ENCODE measurements around the gene FDCSP. TPM values are rescaled to one million over a fixed set of nuclear protein-coding genes. Genes with fewer than 3 reads are reported as not detected.
"Not testable (repeated sequence)": the region's sequence is repeated elsewhere in the genome, so short reads cannot be mapped to it uniquely, and the experiment has no call there.

The FDCSP gene
- total RNA-seq, 1 experiment from 2014 or later, result not detected

DNA sequence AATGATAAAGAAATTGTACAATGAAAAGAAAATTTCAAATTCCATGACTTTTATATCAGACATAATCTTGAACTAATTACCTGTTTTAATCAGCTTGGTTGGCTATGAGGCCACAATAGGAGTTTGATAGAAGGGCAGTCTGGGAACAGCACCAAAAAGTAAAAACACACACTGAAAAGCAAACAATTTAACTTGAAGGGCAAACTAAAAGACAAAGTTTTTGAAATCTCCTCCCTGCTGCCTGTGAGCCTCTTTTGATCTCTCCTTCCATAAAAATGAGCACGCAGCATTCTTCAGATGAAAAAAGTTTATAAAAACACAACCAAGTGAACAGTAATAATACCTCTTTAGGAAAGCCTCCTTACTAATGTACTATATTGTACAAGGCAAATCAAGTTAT, 22.3 kb upstream of the FDCSP start:
- no peaks in the 10 kb centered on the region for H3K27me3 ChIP-seq (ENCODE audit: insufficient read depth, low read length)
- no peak overlapping the region for H3K4me3 Mint-ChIP-seq
- H3K23me2 ChIP-seq (ENCODE audit: insufficient read length, low read depth, low read length, poor library complexity, severe bottlenecking), result no peaks in the 10 kb centered on the region
- H3K14ac ChIP-seq (ENCODE audit: insufficient read depth, low read length), result no peak overlapping the region
- no peak for DNase-seq
- no peaks in the 10 kb centered on the region for H3K4me1 Mint-ChIP-seq
- no peak overlapping the region for H2BK12ac ChIP-seq (ENCODE audit: insufficient read length, low read depth, low read length)
- no peak overlapping the region for H4K8ac ChIP-seq (replicated peaks; ENCODE audit: insufficient read length, low read depth, low read length)
- H3K4me2 ChIP-seq (ENCODE audit: insufficient read depth, insufficient read length, low read length), result no peak overlapping the region
- H3K36me3 Mint-ChIP-seq (ENCODE audit: insufficient read depth in 1 of 3, low read depth in 3 of 3), result no peaks in the 10 kb centered on the region
- no peak overlapping the region for H3K18ac ChIP-seq (ENCODE audit: insufficient read length, low read depth, low read length)
- TF ChIP-seq, protein P1, sequence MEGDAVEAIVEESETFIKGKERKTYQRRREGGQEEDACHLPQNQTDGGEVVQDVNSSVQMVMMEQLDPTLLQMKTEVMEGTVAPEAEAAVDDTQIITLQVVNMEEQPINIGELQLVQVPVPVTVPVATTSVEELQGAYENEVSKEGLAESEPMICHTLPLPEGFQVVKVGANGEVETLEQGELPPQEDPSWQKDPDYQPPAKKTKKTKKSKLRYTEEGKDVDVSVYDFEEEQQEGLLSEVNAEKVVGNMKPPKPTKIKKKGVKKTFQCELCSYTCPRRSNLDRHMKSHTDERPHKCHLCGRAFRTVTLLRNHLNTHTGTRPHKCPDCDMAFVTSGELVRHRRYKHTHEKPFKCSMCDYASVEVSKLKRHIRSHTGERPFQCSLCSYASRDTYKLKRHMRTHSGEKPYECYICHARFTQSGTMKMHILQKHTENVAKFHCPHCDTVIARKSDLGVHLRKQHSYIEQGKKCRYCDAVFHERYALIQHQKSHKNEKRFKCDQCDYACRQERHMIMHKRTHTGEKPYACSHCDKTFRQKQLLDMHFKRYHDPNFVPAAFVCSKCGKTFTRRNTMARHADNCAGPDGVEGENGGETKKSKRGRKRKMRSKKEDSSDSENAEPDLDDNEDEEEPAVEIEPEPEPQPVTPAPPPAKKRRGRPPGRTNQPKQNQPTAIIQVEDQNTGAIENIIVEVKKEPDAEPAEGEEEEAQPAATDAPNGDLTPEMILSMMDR (conservative IDR thresholded peaks at IDR 0.05), result no peak
- no peak overlapping the region for H2AK5ac ChIP-seq (ENCODE audit: insufficient read length, low read length)
- no peak overlapping the region for H3K27ac ChIP-seq (ENCODE audit: insufficient read length, low read depth, low read length)
- no peaks in the 10 kb centered on the region for H4K20me1 ChIP-seq (ENCODE audit: control insufficient read depth, insufficient read depth, insufficient read length)
- H2BK15ac ChIP-seq (ENCODE audit: low read depth, low read length), result no peak overlapping the region
- no peaks in the 10 kb centered on the region; a peak in 1 of 5 replicates for H3K9me3 Mint-ChIP-seq
- H3K23ac ChIP-seq (ENCODE audit: insufficient read length, low read depth, low read length), result no peak overlapping the region
- no peak overlapping the region for H2BK5ac ChIP-seq (ENCODE audit: insufficient read length, low read length)
- H3K4me1 ChIP-seq (ENCODE audit: insufficient read depth, low read length), result no peaks in the 10 kb centered on the region
- no peak overlapping the region for H3K27ac Mint-ChIP-seq
- no peak overlapping the region for H2AFZ ChIP-seq (ENCODE audit: low read length)
- H4K5ac ChIP-seq (ENCODE audit: insufficient read length, low read depth, low read length), result no peak overlapping the region
- WGBS (ENCODE audit: extremely low coverage, insufficient read length, low lambda C conversion rate), result no CpG with 5 or more reads among the region's 1 CpG
- no peak overlapping the region for H4K91ac ChIP-seq (ENCODE audit: insufficient read length, low read depth, low read length)
- no peaks in the 10 kb centered on the region for H3K79me2 ChIP-seq (ENCODE audit: insufficient read depth, low read length)
- H3K9me3 ChIP-seq (ENCODE audit: control insufficient read depth, low read depth, low read length), result no peaks in the 10 kb centered on the region
- no peak overlapping the region for H2BK20ac ChIP-seq (ENCODE audit: low read depth, low read length, poor library complexity, severe bottlenecking)
- no peaks in the 10 kb centered on the region for H3K79me1 ChIP-seq (ENCODE audit: insufficient read depth, low read depth, low read length, poor library complexity, severe bottlenecking)
- H2BK120ac ChIP-seq (ENCODE audit: low read depth, low read length, poor library complexity, severe bottlenecking), result no peak overlapping the region
- H3K27me3 Mint-ChIP-seq (ENCODE audit: low read depth), result no peaks in the 10 kb centered on the region
- no peak overlapping the region for H3K9ac ChIP-seq (ENCODE audit: extremely low read depth, insufficient read length, low read length)
- H3T11ph ChIP-seq (ENCODE audit: low read length), result no peak overlapping the region
- H3K56ac ChIP-seq (ENCODE audit: insufficient read length, low read depth, low read length), result no peak overlapping the region
- no peak overlapping the region for H3K4ac ChIP-seq (ENCODE audit: low read depth, low read length)

DNA sequence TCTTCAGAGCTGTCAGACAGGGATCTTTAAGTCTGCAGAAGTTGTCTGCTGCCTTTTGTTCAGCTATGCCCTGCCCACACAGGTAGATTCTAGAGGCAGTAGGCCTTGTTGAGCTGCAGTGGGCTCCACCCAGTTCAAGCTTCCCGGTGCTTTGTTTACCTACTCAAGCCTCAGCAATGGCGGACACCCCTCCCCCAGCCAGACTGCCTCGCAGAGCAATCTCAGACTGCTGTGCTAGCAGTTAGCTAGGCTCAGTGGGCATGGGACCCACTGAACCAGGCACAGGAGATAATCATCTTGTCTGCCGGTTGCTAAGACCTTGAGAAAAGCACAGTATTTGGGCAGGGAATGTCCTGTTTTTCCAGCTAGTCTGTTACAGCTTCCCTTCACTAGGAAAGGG, 13.2 kb upstream of the FDCSP start:
- not testable (repeated sequence) for H4K5ac ChIP-seq (ENCODE audit: insufficient read length, low read depth, low read length); H3K9me3 Mint-ChIP-seq; H3K36me3 Mint-ChIP-seq (ENCODE audit: insufficient read depth in 1 of 3, low read depth in 3 of 3); DNase-seq; H3K4ac ChIP-seq (ENCODE audit: low read depth, low read length); H3K27ac ChIP-seq (ENCODE audit: insufficient read length, low read depth, low read length); H3K18ac ChIP-seq (ENCODE audit: insufficient read length, low read depth, low read length); H3K27me3 Mint-ChIP-seq (ENCODE audit: low read depth); H3K79me2 ChIP-seq (ENCODE audit: insufficient read depth, low read length); H3K56ac ChIP-seq (ENCODE audit: insufficient read length, low read depth, low read length); H3K4me1 Mint-ChIP-seq; H3K4me3 Mint-ChIP-seq; H2BK120ac ChIP-seq (ENCODE audit: low read depth, low read length, poor library complexity, severe bottlenecking); H3T11ph ChIP-seq (ENCODE audit: low read length); H3K9me3 ChIP-seq (ENCODE audit: control insufficient read depth, low read depth, low read length); H2BK15ac ChIP-seq (ENCODE audit: low read depth, low read length); H3K27ac Mint-ChIP-seq; H3K14ac ChIP-seq (ENCODE audit: insufficient read depth, low read length); H3K4me1 ChIP-seq (ENCODE audit: insufficient read depth, low read length); H2AK5ac ChIP-seq (ENCODE audit: insufficient read length, low read length); H3K27me3 ChIP-seq (ENCODE audit: insufficient read depth, low read length); H2BK5ac ChIP-seq (ENCODE audit: insufficient read length, low read length); H4K8ac ChIP-seq (replicated peaks; ENCODE audit: insufficient read length, low read depth, low read length); H2AFZ ChIP-seq (ENCODE audit: low read length); H4K20me1 ChIP-seq (ENCODE audit: control insufficient read depth, insufficient read depth, insufficient read length); H3K79me1 ChIP-seq (ENCODE audit: insufficient read depth, low read depth, low read length, poor library complexity, severe bottlenecking); H2BK12ac ChIP-seq (ENCODE audit: insufficient read length, low read depth, low read length); H3K9ac ChIP-seq (ENCODE audit: extremely low read depth, insufficient read length, low read length); H3K23me2 ChIP-seq (ENCODE audit: insufficient read length, low read depth, low read length, poor library complexity, severe bottlenecking); H3K4me2 ChIP-seq (ENCODE audit: insufficient read depth, insufficient read length, low read length); H2BK20ac ChIP-seq (ENCODE audit: low read depth, low read length, poor library complexity, severe bottlenecking); H4K91ac ChIP-seq (ENCODE audit: insufficient read length, low read depth, low read length); H3K23ac ChIP-seq (ENCODE audit: insufficient read length, low read depth, low read length)
- WGBS (ENCODE audit: extremely low coverage, insufficient read length, low lambda C conversion rate), result no CpG with 5 or more reads among the region's 4 CpGs

Data from H9 (cell line).